GM18861 (cell line): ENCODE results near the gene TRMT10C.
A peak's percentile ranks its signal among the peaks of the same experiment; 100 is the strongest.
"Not testable (repeated sequence)": the region's sequence is repeated elsewhere in the genome, so short reads cannot be mapped to it uniquely, and the experiment has no call there.

ENCODE experiments used
- ATAC-seq: cut with Tn5 transposase; IDR thresholded peaks from one replicate; pipeline ENCODE4 v1.9.1; 2021; ENCODE audit not compliant: unreplicated experiment

The TRMT10C gene

DNA sequence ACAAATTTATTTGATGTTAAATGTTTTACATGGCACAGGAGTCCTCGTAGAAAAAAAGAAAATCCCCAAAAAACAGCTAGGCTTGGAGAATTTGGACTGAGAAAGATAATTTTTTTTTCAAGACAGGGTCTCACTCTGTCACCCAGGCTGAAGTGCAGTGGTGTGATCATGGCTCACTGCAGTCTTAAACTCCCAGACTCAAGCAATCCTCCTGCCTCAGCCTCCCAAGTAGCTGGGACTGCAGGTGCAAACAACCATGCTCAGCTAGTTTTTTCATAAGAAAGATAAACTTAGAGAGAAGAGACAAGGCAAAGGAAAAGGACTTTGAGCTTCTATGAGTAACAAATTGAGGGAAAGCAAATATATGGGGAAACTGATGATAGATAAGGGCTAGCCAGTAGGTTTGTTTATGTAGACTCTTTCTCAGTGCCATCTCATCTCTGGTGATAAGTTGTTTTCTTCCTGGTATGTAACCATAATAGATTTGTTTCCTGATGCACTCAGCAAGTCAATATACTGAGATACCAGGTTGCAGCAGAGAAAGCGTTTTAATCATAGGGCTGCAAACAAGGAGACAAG is 13.1 kb upstream of the TRMT10C start:
- no peak for ATAC-seq

GRCh38 chr3:101549473-101549872 is 12.2 kb upstream of the TRMT10C start:
- no peak for ATAC-seq

GRCh38 chr3:101551359-101552081 is 10.1 kb upstream of the TRMT10C start:
- not testable (repeated sequence) for ATAC-seq

- ATAC-seq, result not testable (repeated sequence)
These were observed 8.3 kb upstream of the TRMT10C start for GRCh38 chr3:101553381-101553780.

DNA sequence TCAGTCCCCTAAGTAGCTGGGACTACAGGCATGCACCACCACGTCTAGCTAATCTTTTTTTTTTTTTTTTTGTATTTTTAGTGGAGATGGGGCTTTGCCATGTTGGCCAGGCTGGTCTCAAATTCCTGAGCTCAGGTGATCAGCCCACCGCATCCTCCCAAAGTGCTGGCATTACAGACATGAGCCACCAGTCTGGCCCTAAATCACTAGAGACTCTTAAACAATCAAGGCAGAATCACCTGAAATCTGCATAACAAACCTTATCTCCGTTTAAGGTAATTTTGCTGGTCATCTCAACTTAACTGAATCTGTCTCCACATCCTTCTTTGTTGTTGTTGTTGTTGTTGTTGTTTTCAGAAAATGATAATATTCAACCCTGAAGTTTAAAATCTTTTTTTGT is 5.6 kb upstream of the TRMT10C start:
- no peak for ATAC-seq

- ATAC-seq, result no peak
These were observed 6.1 kb downstream of the TRMT10C start for GRCh38 chr3:101567528-101568317.

DNA sequence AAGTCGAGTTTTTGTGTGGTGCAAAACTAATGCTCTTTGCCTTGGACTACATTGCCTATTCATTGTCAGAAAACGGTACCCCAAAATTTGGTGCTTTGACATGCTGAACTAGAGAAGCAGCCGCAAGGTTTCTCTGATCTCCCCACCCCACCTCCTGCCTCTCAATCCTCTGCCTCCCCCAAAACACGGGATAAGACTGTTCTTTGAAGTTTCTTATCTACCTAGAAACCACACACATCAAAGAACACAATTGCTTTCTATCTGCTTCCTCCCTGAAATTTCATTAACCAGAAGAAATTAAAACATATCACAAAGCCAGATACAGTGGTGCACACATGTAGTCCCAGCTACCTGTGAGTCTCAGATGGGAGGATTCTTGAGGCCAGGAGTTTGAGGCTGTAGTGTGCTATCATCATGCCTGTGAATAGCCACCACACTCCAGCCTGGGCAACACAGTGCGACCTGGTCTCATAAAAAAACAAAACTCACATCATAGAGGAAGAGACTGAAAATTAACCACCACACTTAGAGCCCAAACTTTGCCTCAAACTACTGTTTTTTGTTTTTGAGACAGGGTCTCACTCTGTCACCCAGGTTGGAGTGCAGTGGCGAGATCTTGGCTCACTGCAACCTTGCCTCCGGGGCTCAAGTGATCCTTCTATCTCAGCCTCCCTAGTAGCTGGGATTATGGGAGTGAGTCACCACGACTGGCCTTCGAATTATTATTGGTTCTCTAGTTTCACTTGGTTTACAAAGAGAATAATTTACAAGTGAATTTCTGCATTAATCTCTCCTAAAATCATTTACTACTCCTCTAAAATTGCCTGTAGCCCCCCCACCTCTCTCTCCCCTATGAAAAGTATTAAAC is 9.6 kb downstream of the TRMT10C start:
- ATAC-seq, result no peak

GRCh38 chr3:101573449-101574387 is 12.1 kb downstream of the TRMT10C start, which contains the start of gene PCNP:
Gene PCNP (plus strand): TSS chr3:101574180. CDS start chr3:101574216, 36 bp downstream.
- peak; percentile 79 for ATAC-seq

DNA sequence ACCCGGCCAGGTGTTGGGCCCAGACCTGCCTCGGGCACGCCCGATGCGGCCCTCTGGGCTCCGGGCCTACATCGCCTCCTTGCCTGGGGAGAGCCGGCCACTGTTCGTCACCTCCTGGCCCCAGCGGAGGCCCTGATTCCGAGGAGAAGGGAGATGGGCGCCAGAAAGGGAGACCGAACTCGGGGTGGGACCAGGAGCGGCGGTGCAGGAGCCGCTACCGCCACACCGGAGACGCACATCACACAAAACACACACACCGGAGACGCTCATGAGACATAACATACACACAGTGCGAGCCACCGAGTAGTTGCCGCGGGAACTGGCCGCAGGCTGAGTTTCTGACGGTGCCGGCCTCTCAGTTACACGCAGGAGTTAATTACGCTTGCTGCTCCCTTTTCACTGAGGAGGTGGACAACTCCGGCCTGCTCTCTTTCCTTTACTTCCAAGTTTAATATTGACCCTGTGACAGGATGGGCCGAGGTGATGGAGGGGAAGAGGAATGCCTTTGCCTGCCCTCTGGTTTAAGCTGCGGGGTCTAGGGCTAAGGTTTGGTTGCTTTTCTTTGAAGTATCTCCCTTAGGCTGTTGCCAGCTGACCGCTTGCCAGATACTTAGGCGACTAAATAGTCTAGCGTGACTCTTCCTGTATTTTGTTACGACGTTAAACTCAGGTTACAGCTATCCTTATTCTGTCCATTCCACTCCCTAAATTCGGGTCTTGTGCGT is 12.9 kb downstream of the TRMT10C start:
- peak; percentile 34 for ATAC-seq

- ATAC-seq, result no peak
These were observed 15.6 kb downstream of the TRMT10C start for GRCh38 chr3:101577286-101577685.

DNA sequence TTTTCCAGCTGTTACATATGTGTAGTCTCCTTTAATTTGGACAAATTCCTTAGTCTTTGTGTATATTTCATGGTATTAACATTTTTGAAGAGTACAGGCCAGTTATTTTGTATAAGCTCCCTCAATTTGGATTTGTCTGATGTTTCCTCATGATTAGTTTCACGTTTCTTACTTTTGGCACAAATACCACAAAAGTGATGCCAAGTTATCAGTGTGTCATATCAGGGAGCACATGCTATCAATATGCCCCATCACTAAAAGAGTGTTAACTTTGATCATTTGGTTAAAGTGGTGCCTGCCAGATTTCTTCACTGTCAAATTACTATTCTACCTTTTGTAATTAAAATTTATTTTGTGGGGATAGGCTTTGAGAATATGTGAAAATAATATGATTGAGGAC is 26.9 kb downstream of the TRMT10C start:
- ATAC-seq, result no peak

GRCh38 chr3:101591071-101591470 is 29.4 kb downstream of the TRMT10C start:
- no peak for ATAC-seq

DNA sequence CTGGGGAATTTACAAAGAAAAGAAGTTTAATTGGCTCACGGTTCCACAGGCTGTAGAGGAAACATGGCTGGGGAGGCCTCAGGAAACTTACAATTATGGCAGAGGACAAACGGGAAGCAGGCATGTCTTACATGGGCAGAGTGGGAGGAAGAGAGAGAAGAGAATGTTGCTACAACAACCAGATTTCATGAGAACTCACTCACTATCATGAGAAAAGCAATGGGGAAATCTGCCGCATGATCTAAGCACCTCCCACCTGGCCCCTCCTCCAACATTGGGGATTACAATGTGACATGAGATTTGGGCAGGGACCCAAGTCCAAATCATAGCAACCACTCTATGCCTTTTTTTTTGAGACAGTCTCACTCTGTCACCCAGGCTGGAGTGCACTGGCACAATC is 41.1 kb downstream of the TRMT10C start:
- no peak for ATAC-seq

DNA sequence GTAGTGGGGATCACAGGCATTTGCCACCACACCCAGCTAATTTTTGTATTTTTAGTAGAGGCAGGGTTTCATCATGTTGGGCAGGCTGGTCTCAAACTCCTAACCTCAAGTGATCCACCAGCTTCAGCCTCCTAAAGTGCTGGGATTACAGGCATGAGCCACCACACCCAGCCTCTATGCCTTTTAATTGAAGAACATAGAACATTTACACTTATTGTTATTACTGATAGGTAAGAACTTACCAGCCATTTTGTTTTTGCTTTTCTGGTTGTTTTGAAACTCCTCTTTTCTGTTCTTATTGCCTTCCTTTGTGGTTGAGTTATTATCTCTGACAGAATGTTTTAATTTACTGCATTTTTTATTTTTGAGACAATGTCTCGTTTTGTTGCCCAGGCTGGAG is 41.5 kb downstream of the TRMT10C start:
- no peak for ATAC-seq

- not testable (repeated sequence) for ATAC-seq
These were observed 43.7 kb downstream of the TRMT10C start for GRCh38 chr3:101605398-101605797.

GRCh38 chr3:101611023-101611422 is 49.4 kb downstream of the TRMT10C start:
- no peak for ATAC-seq

DNA sequence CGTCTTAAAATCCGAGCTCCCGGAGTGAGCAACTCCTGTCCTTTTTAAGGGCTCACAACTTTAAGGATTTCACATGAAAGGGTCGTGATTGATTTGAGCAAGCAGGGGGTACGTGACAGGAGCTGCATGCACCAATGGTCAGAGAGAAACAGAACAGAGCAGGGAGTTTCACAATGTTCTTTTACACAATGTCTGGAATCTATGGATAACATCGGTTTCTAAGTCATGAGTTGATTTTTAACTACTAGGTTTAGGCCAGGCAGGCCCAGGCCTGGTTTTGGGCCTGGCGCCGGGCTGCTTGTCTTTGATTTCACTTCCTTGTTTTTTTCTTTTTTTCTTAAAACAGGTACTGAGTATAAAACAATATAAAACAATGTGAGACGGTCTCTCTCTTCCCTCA is 51.3 kb downstream of the TRMT10C start:
- not testable (repeated sequence) for ATAC-seq

DNA sequence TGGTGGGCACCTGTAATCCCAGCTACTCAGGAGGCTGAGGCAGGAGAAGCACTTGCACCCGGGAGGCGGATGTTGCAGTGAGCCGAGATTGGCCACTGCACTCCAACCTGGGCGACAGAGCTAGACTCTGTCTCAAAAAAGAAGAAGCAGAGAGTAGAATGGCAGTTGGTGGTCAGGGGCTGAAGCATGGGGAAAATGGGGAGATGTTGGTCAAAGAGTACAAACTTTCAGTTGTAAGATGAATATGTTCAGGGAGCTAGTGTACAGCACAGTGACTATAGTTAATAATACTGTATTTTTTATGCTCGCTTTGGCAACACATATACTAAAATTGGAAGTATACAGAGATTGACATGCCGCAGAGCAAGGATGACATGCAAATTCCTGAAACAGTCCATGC is 53.9 kb downstream of the TRMT10C start:
- no peak for ATAC-seq
